ENCODE measurements around the gene SNAP25.
A peak's percentile ranks its signal among the peaks of the same experiment; 100 is the strongest.

SNAP25 gene

DNA sequence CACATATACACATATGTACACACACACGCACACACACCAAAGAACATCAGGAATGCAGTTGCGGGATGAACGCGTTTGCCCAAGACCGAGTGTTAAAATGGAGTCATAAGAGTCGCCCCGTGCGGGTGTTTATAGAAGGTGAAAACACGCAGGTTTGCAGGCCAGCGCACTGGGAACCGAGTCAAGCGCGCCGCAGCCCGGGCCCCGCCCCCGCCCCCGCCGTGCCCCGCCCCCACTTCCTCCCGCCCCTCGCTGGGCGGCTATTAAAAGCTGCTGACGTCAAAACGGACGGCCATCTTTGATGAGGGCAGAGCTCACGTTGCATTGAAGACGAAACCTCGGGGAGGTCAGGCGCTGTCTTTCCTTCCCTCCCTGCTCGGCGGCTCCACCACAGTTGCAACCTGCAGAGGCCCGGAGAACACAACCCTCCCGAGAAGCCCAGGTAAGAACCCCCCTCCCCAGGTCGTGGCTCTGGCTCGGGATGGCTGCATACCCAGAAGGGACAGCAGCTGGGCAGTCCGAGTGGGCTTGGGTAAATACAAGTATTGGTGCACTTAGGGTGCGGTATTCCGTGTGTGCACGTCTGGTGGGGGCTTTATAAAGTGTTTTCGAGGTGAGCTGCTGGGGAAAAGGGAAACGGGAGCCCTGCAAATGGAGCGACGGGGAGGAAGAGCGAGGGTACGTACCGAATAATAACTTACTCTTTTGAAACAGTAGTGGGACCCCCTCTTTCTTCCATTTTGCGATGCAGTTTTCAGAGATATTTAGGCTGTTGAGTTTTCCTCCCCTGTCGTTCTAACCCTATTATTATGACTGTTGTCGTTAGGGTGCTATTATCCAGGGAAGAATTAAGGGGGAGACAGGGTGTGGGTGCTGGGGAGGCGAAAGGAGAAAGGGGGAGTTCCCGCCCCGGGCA is at the start of gene SNAP25:
Gene SNAP25 (plus strand): TSS at position 295 of the 916 bp plus-strand sequence. CDS start 56,662 bp downstream, outside the sequence.
- no peak for DNase-seq (ENCODE audit: low spot score)

DNA sequence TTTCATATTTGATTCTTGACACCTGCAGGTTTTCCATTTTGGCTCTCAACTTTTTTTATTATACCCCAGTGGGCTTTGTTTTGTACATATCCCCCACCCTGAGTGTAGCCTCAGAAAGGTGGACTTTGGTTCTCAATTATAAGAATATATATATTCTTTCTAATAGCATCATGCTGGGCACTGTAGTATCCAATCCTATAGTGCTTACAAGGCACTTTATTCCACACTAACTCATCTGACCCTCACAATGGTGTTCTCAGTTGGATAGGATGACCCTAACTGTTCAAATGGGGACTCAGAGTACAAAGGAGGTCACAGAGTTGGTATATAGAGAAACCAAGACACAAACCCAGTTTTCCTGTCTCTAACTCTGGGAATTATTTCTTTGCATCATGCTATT is 48.9 kb upstream of the SNAP25 start:
- DNase-seq (ENCODE audit: low spot score): no peak

GRCh38 chr20:10170261-10170660 is 48.4 kb upstream of the SNAP25 start:
- no peak for DNase-seq (ENCODE audit: low spot score)

- peak; percentile 28 for DNase-seq (ENCODE audit: low spot score)
Measured at GRCh38 chr20:10171864-10172751, 46.5 kb upstream of the SNAP25 start.

DNA sequence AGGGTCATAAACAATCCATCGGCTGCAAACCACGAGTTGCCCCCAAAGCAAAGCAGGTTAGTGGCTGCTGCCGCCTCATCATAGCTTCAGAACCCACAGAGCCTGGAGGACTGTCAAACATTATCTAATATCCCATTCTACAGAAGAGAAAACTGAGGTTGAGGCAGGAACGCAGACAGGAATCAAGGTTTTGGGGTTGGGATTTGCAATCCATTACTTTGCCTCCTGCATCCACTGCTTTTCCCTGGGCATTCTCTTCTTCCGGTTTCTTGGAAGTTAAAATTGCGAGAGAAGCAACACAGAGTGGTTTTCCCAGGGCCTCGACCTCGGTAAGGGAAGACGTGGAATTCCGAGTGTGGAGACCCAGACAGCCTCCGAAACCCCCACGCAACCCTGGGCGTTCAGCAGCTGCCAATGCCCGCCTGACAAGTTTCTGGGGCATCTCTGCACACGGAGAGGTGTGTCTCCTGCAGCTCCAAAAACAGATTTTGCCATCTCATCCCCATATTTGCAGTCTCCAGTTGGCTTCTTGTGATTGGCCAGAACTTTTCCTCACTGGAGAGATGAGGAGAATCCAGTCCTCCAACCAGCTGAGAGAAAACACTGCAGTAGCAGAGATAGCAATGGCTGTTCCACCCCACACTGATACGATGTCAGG is 45.5 kb upstream of the SNAP25 start:
- DNase-seq (ENCODE audit: low spot score): no peak

DNA sequence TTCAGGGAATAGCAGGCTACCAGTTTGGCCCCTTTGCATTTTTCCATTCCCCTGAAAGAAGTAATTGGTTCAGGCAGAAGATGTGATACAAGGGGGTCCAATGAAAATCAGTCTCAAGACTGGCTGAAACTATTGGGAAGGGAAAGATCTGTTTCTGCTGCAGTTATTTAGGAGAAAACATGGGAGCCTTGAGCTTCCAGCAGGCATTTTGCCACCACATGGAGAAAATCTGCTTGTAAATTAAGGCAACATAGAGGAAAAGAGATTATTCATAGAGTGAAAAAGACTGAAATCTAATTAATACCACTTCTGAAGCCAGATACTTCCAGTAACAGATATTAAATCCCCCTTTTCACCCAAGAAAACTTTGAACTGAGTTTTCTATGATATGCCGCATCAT is 44.2 kb upstream of the SNAP25 start:
- no peak for DNase-seq (ENCODE audit: low spot score)

GRCh38 chr20:10177326-10177725 is 41.3 kb upstream of the SNAP25 start:
- no peak for DNase-seq (ENCODE audit: low spot score)

- no peak for DNase-seq (ENCODE audit: low spot score)
Measured at GRCh38 chr20:10178091-10178490, 40.5 kb upstream of the SNAP25 start.

GRCh38 chr20:10178727-10179313 is 39.8 kb upstream of the SNAP25 start:
- DNase-seq (ENCODE audit: low spot score): no peak

DNA sequence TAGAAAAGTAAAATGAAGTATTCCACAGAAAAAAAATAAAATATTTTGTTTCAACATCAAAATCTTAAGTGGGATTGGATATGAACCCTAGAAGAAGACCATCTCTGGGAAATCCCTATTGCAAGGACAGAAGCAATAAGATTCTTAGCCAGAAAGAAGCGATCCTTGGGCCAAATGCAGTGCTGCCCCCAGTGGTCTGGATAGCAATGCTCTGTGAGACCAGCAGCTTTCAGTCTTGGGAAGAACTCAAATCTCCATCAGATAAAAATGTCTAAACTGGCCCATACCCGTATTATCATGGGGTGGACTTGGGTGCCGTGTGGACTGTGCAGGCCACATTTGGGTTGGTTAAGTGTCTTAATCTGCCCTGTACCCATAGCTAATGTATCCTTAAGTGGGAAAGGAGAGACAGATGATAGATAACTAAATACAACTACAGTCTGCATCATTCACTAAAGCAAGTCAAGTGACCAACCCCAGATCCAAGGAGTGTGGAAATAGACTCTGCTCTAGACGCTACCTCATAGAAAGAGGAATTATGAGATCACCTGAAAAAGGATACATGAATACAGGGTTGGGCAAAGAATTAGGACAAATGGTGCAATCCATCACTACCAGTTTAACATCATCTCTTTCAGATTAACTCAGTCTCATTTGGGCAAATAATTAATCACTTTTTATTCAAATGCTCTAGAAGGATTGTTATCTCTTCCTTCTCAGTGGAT is 38.9 kb upstream of the SNAP25 start:
- DNase-seq (ENCODE audit: low spot score): no peak

DNA sequence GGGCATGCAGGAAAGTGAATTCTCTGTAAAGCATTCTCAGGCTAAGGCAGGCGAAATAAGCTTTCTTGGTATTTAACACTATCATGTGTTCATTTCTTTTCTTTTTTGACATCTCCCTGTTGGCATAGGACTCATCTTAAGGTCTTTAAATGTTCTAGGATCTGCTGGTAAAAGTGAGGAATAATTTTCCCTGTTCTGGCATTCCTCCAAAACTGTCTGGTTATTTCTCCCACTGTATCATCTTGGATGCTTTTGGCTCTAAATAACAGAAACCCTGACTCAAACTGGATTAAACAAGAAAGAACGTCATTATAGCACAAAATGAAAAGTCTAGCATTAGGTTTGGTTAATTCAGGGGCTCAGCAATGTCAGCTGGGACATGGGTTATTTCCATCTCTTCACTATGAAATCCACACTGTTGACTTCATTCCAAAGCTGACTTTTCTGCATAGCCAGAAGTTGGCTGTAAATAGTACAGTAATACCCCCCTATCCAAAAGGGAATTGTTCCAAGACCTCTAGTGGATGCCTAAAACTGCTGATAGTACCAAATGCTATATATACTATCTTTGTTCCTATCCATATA is 37.9 kb upstream of the SNAP25 start:
- no peak for DNase-seq (ENCODE audit: low spot score)

- no peak for DNase-seq (ENCODE audit: low spot score)
Measured at GRCh38 chr20:10185741-10186558, 32.7 kb upstream of the SNAP25 start.

- DNase-seq (ENCODE audit: low spot score): no peak
Measured at GRCh38 chr20:10190456-10190855, 28.2 kb upstream of the SNAP25 start.

DNA sequence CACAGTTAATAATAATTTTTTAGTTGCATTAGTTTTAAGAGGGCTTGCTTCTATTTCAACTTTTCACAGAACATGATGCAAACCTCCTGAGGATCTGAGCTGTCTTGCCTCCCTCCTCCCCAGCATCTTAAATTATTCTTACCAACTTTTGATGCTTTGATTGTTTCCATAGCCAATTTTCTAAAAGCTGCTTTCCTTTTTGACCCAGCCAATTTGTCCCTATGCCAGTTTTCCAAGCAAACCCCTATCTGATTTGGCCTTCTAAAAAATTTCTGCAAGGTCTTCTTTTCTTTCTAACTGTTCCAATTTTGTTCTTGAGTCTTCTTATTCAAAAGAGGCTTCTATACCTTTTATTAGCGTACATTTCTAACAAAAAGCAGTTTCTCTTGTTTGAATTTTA is 26.5 kb upstream of the SNAP25 start:
- DNase-seq (ENCODE audit: low spot score): no peak

DNA sequence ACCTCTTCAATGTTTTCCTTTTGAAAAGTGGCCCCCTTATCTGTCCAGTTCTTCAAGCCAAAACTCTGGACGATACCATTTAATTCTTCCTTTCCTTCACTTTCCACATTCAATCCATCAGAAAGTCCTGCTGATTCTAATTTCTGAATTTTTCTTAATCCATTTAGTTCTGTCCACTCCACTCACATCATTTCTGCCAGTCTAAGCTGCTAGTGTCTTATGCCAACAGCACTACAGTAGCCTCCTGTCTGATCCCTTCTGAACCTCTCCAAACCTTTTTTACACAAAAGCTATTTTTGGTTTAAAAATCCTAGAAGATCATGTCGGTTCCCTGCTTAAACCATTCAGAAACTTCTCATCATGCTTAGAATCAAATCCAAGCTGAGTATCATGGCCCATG is 24.5 kb upstream of the SNAP25 start:
- no peak for DNase-seq (ENCODE audit: low spot score)

DNA sequence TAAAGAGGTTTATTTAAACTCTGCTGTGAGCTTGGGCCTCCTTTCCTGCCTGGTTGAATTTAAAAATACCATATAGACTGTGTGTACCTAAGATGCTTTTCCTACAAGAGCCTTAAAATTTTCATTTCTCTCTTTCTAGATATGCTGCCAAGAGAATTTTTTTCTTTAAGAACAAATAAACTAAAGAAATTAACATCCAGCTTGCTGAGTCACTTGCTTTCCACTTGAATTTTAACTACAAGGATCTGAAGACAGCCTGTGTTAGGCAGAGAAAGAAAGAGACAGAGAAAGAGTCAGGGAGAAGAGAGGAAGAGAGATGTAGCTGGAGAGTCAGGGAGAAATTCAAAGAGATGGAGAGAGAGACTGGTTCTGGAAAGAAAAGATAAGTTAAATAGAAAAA is 18.3 kb upstream of the SNAP25 start:
- no peak for DNase-seq (ENCODE audit: low spot score)

GRCh38 chr20:10201321-10201870 is 17.2 kb upstream of the SNAP25 start:
- DNase-seq (ENCODE audit: low spot score): no peak

DNA sequence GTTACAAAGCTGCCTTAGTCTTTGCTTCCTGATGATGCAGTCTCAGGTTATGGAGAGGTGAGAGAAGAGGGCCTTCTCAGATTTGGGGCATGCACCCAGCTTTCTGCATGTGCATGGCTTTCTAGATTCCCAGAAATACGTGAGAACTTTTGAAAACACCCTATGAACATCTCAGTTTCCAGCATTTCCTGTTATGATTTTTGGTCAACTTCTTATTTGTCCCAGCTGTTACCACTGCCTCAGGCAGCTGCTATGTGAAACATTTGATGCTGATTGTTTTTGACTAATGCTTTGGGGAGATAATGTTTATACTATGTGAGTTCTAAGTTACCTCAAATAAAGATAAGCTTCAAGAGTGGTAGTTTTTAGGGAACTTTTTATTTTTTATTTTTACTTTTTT is 9.5 kb upstream of the SNAP25 start:
- DNase-seq (ENCODE audit: low spot score): no peak

GRCh38 chr20:10213526-10213925 is 5.1 kb upstream of the SNAP25 start:
- no peak for DNase-seq (ENCODE audit: low spot score)
